SK-N-SH (cell line): ENCODE measurements around the gene SIM1.

Experiments
- CTCF ChIP-seq: fragments of 200-600 bp; sonication (generic); IDR thresholded peaks from 2 replicates; pipeline ENCODE4 v1.6.1; 2017; ENCODE audit warnings: antibody characterized with exemption, mild to moderate bottlenecking, moderate library complexity
- EP300 ChIP-seq, 2 experiments: IDR thresholded peaks; 2 replicates each; pipeline versions ENCODE4 v1.4.0 to v1.6.1; 2012; ENCODE audit warnings: borderline replicate concordance in 1 of 2, low read depth in 1 of 2, low read length in 1 of 2
- EZH2phosphoT487 ChIP-seq: fragments of 200-600 bp; sonication (generic); IDR thresholded peaks from 2 replicates; pipeline ENCODE4 v1.6.1; 2017; ENCODE audit warnings: low read depth, mixed run types, mild to moderate bottlenecking, antibody characterized with exemption, moderate library complexity, borderline replicate concordance
- FOXM1 ChIP-seq: IDR thresholded peaks from 2 replicates; pipeline ENCODE4 v1.4.0; 2012; ENCODE audit warnings: low read depth, mild to moderate bottlenecking
- GATA2 ChIP-seq: sonication (generic); formaldehyde crosslinking; IDR thresholded peaks from 2 replicates; pipeline ENCODE4 v1.5.0; 2020; ENCODE audit warnings: mild to moderate bottlenecking, missing genetic modification reagents
- IRF3 ChIP-seq: fragments of 150-350 bp; IDR thresholded peaks from 2 replicates; pipeline ENCODE4 v1.6.1; 2016; ENCODE audit warnings: mild to moderate bottlenecking, low read depth, low read length
- POLR2AphosphoS5 ChIP-seq: IDR thresholded peaks from 2 replicates; pipeline ENCODE4 v1.6.1; 2012; ENCODE audit warnings: low read depth, low read length
- RFX5 ChIP-seq: IDR thresholded peaks from 2 replicates; pipeline ENCODE4 v1.6.1; 2012; ENCODE audit warnings: mild to moderate bottlenecking, improper control_type of control experiment, low read length
- RXRA ChIP-seq: IDR thresholded peaks from 2 replicates; pipeline ENCODE4 v1.4.0; 2012; ENCODE audit warnings: low read depth, mild to moderate bottlenecking, borderline replicate concordance
- SIN3A ChIP-seq: IDR thresholded peaks from 2 replicates; pipeline ENCODE4 v1.6.1; 2012; ENCODE audit warnings: low read depth, mild to moderate bottlenecking, low read length, moderate library complexity, borderline replicate concordance
- SMC3 ChIP-seq: IDR thresholded peaks from 2 replicates; pipeline ENCODE4 v1.6.1; 2012; ENCODE audit warnings: low read depth, low read length, improper control_type of control experiment
- USF2 ChIP-seq: fragments of 150-350 bp; IDR thresholded peaks from 2 replicates; pipeline ENCODE4 v1.6.1; 2017; ENCODE audit warnings: antibody characterized with exemption, low read length, low read depth, borderline replicate concordance
- YY1 ChIP-seq: IDR thresholded peaks from 2 replicates; pipeline ENCODE4 v1.4.0; 2012; ENCODE audit warnings: low read depth, mild to moderate bottlenecking
- ZBTB33 ChIP-seq: IDR thresholded peaks from 2 replicates; pipeline ENCODE4 v1.4.0; 2012; ENCODE audit warnings: low read depth, borderline replicate concordance

GRCh38 chr6:100366419-100366818, 98.3 kb downstream of the SIM1 start:
- no peak for TF ChIP-seq CTCF
- no peak for TF ChIP-seq RXRA
- no peak for TF ChIP-seq SIN3A
- TF ChIP-seq RFX5, result no peak
- no peak for TF ChIP-seq YY1
- no peak for TF ChIP-seq FOXM1
- TF ChIP-seq EZH2phosphoT487, result no peak
- no peak for TF ChIP-seq IRF3
- TF ChIP-seq POLR2AphosphoS5, result no peak
- no peak for TF ChIP-seq SMC3
- TF ChIP-seq USF2, result no peak
- no peak for TF ChIP-seq EP300 (IDR thresholded peaks at IDR 0.05; ENCODE audit: borderline replicate concordance in 1 of 2, low read depth in 1 of 2, low read length in 1 of 2)
- TF ChIP-seq ZBTB33, result no peak
- TF ChIP-seq GATA2, result no peak
